CD4-positive, alpha-beta T cell treated with Interferon gamma for 1 hour (primary cell): Measurements from ENCODE around the gene GCNT3.

ENCODE experiments used
- DNase-seq: peaks from one replicate; pipeline ENCODE4 v3.0.0-alpha.2; 2020

GCNT3 gene

GRCh38 chr15:59611276-59612260 is at the start of gene GCNT3:
Gene GCNT3 (plus strand): TSS chr15:59611783. CDS start chr15:59618239, 6,456 bp downstream.
- no peak for DNase-seq

GRCh38 chr15:59562448-59563186 is 49.0 kb upstream of the GCNT3 start:
- DNase-seq: no peak

DNA sequence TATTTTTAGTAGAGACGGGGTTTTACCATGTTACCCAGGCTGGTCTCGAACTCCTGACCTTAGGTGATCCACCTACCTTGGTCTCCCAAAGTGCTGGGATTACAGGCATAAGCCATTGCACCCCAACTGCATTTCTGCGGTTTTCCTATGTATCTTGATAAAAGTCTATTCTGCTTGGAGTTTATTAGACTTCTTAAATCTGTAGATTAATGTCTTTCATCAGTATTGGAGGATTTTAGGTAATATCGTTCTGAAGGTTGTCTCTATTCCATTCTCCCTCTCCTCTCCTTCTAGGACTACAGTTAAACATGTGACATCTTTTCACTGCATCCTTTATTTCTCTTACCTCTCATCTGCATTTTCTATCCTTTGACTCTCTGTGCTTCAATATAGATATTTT is 46.3 kb upstream of the GCNT3 start:
- no peak for DNase-seq

DNA sequence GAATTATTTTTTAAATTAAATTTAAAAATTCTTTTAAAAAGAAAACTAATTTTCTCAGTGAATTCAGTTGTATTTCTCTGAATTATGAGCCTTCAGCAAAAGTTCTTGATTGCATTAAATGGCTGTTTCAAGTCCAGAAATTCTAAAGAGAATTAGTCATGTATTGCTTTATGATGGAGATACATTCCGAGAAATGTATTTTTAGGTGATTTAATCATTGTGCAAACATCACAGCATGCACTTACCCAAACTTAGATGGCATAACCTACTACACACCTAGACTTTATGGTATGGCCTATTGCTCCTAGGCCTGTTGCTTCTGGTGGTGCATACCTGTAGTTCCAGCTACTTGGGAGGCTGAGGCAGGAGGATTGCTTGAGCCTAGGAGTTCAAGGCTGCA is 44.3 kb upstream of the GCNT3 start:
- no peak for DNase-seq

- DNase-seq: no peak
Observed at GRCh38 chr15:59569477-59569876, 42.1 kb upstream of the GCNT3 start.

- no peak for DNase-seq
Observed at GRCh38 chr15:59570315-59570714, 41.3 kb upstream of the GCNT3 start.

DNA sequence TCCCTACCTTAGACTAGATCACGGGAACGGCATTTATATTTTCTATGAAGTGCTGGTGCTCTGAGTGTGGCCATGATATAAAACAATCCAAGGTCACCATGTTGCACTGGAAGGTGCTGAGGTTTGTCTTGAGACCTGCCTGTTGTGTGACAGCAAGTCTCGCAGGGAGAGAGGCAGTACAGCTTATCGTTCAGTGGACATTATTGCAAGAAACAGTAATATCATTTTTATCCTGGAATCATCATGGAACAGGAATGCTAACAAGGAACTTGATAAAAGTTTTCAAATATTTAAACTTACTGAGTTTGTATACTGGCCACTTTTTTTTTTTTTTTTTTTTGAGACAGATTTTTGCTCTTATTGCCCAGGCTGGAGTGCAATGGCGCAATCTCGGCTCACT is 40.0 kb upstream of the GCNT3 start:
- no peak for DNase-seq

GRCh38 chr15:59583088-59583487 is 28.5 kb upstream of the GCNT3 start:
- DNase-seq: no peak

GRCh38 chr15:59587085-59587826 is 24.3 kb upstream of the GCNT3 start:
- no peak for DNase-seq

- no peak for DNase-seq
Observed at GRCh38 chr15:59590027-59590426, 21.6 kb upstream of the GCNT3 start.

GRCh38 chr15:59591356-59591755 is 20.2 kb upstream of the GCNT3 start:
- no peak for DNase-seq

DNA sequence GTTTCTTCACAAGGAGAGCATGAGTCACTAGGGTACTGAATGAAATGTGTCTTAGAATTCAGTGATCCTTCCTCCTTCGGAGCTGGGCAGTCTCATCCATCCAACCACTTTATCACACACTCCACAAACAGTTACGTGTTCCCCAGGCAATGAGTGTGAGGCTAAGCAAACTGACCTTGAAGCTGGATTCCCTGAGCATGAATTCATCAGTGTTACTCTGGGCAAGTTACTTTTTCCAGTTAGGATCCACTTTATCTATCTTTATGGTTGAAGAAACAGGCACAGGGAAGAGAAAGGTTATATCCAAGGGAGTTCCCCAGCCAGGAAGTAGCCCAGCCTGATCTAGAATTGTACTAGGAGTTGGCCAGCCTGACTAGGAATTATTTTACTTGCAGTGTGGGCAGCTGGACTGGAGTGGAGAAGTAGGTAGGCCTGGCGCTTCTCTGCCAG is 17.1 kb upstream of the GCNT3 start:
- no peak for DNase-seq

DNA sequence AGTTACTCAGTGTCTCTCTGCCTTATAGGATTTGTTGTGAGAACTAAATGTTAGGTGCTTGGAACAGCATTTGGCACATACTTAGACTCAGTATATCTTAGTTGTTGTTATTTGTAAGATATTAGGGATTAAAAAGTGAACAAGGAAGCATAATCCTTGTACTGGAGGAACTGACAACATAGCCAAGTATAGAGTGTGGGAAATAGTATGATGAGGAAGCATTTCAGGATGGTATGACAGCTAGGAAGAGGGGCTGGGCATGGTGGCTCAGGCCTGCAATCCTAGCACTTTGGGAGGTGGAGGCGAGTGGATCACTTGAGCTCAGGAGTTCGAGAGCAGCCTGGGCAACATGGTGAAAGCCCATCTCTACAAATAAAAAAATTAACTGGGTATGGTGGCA is 16.6 kb upstream of the GCNT3 start:
- no peak for DNase-seq

DNA sequence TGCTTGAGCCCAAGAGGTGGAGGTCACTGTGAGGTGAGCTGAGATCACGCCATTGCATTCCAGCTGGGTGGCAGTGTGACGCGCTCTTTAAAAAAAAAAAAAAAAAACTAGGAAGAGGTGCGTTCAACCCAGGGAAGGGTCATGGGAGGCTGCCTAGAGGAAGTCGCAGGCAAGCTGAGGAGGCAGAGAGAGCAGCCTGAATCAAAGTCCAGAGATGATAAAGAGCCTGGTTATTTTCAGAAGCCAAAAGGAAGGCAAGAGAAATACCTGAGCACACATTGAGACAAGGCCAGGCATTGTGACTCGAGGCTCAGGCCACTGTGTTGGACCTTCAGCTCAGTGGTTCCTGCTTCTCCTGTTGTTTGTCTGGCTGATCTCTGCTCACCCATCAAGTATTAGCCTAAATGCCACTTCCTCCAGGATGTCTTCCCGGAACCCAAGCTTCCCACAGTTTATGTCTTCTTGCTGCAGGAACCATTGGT is 16.1 kb upstream of the GCNT3 start:
- no peak for DNase-seq

GRCh38 chr15:59596640-59597039 is 14.9 kb upstream of the GCNT3 start:
- DNase-seq: no peak

- DNase-seq: no peak
Observed at GRCh38 chr15:59598461-59598860, 13.1 kb upstream of the GCNT3 start.

DNA sequence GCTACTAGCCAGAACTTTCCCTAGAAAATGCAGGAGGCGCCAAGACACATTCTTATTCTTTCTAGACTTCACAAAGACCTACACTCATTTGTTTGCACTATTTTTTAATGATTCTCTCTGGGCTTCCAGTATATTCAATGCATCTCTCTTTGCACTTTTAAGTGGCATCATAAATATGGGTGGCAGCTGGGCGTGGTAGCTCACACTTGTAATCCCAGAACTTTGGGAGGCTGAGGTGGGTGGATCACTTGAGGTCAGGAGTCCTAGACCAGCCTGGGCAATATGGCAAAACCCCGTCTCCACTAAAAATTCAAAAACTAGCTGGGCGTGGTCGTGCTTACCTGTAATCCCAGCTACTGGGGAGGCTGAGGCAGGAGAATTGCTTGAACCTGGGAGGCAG is 5.6 kb upstream of the GCNT3 start:
- DNase-seq: no peak

- no peak for DNase-seq
Observed at GRCh38 chr15:59609730-59610712, 1.6 kb upstream of the GCNT3 start.

DNA sequence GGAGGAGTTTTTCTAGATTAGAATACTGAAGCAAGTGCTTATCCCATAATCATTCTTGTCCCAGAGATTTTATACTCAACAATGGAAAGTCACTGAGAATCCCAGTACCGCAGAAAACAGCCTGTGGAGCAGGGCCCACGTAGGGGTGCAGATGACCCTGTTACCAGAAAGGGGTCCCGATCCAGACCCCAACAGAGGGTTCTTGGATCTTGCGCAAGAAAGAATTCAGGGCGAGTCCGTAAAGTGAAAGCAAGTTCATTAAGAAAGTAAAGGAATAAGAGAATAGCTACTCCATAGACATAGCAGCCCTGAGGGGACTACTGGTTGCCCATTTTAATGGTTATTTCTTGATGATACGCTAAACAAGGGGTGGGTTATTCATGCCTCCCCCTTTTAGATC is 2.6 kb downstream of the GCNT3 start:
- no peak for DNase-seq

DNA sequence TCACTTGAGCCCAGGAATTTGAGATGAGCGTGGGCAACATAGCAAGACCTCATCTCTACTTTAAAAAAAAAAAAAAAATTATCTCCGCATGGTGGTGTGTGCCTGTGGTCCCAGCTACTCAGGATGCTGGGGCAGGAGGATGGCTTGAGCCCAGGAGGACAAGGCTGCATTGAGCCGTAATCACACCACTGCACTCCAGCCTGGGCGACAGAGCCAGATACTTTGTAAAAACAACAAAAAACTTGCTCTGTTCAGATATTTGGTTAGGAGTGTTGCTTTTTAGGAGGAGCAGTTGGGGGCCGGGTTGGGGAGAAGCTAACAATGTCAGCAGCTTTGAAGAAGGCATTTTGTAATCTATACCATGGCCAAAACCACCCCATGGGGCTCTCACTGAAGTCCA is 4.1 kb downstream of the GCNT3 start:
- no peak for DNase-seq

DNA sequence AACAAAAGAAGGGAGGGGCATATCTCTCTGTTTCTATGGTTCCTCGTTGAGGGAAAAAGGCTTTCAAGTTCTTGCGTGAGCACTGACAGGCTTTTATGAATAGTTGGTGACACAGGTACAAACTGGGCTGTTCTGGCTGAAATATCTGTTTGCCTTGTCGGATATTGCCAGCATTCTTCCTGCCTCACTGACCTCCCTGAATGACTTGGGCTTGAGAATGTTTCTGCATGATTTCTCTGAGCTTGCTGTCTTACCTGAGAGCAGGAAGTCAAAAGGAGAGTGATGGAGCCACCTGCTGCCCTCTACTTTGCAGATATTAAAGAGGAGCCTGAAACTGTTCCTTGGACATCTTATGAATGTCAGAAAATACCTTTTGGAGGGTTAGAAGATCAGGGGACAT is 4.8 kb downstream of the GCNT3 start:
- no peak for DNase-seq

DNA sequence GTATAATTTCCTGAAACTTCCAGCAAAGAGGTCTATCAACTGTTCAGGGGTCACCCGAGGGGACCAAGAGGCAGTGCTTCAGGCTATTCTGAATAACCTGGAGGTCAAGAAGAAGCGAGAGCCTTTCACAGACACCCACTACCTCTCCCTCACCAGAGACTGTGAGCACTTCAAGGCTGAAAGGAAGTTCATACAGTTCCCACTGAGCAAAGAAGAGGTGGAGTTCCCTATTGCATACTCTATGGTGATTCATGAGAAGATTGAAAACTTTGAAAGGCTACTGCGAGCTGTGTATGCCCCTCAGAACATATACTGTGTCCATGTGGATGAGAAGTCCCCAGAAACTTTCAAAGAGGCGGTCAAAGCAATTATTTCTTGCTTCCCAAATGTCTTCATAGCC is 6.8 kb downstream of the GCNT3 start:
- DNase-seq: no peak
